Memory B cell (primary cell): ENCODE data around the gene LBHD2.

Experiments
- ATAC-seq: fragments of 150-1000 bp; cut with Tn5 transposase; 2 replicates; pipeline ENCODE4 v1.10.0; 2021; ENCODE audit warnings: low read depth, mild to moderate bottlenecking, moderate library complexity
- DNase-seq, 2 donors: peaks; one replicate each; pipeline ENCODE4 v3.0.0; 2022; ENCODE audit warnings: low spot score in 2 of 2
- H3K27ac Mint-ChIP-seq: one replicate; pipeline ENCODE4 v1.8.0; 2022; ENCODE audit warnings: mild to moderate bottlenecking, moderate library complexity, mixed read lengths
- H3K27me3 Mint-ChIP-seq: one replicate; pipeline ENCODE4 v1.8.0; 2022; ENCODE audit warnings: mixed read lengths
- H3K36me3 Mint-ChIP-seq: one replicate; pipeline ENCODE4 v1.8.0; 2022; ENCODE audit warnings: mild to moderate bottlenecking, mixed read lengths
- H3K4me1 Mint-ChIP-seq: one replicate; pipeline ENCODE4 v1.8.0; 2022; ENCODE audit warnings: mixed read lengths
- H3K4me3 Mint-ChIP-seq: one replicate; pipeline ENCODE4 v1.8.0; 2022; ENCODE audit warnings: mild to moderate bottlenecking, moderate library complexity, mixed read lengths
- H3K9me3 Mint-ChIP-seq: one replicate; pipeline ENCODE4 v1.8.0; 2022; ENCODE audit warnings: mixed read lengths

Gene LBHD2

DNA sequence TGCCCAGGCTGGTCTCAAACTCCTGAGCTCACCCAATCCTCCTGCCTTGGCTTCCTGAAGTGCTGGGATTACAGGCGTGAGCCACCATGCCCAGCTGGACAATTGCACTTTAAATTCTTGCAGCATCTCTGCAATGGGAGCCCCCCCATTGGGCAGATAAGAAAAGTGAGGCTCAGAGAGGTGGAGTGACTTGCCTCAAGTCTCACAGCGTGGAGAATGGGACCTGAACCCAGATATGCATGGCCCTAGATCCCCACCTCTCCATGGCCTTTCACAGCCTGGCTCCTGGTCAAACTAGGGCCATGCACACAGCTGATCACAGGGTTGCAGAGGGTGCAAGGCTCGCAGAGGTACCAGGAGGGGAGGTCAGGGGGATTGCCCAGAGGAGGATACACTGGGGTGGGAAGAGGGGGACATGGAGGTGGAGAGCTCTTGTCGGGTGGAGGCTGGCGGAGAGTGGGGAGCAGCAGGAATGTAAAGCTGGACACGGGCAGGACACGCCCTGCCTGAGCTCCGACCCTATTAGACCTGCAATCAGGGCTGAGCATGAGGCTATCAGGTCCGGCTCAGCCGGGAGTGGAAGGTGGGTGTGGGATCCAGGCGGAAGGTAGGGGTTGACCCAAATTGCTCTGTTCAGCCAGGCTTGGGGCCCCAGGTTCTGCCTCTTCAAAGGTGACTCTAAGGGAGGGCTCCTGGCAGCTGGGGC, 17.4 kb downstream of the LBHD2 start:
- Mint-ChIP-seq H3K27me3 (peaks cover 14% of the 10 kb centered on the region), H3K4me3 (peak overlapping the region; percentile 11), H3K27ac (no peak overlapping the region), H3K36me3 (no peaks in the 10 kb centered on the region), H3K9me3 (no peaks in the 10 kb centered on the region), H3K4me1 (peaks cover 27% of the 10 kb centered on the region)
- no peak for DNase-seq
- ATAC-seq, result no peak

DNA sequence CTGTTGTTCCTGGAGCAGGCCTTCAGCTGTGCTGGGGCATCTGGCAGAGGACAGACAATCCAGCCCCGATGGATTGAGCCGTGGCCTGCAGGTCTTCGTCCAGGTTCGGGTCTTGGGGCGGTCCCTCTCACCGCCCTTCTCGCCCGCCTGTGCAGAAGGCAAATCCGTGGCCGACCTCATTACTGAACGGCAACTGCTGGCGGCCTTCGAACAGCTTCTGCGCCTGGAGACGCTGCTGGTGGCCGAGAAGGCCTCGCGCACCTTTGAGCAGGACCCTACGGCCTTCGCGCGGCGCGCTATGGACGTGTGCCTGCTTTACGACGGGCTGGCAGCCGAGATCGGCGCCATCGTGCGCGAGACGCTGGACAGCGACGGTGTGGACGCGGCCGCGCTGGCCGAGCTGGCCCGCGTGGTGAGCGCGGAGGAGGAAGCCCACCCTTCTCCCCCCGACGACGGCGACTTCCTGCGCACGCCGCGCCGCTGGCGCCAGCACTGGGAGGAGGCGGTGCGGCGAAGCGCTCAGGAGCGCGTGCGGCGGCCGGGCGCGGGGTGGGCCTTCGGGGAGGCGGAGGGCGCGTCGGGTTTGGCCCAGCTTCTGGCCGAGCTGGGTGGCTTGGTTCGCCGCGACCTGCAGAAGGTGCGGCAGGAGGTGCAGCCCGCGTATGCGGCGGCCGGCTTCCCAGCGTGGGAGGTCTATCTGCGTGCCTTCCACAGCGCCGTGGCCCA, 18.1 kb downstream of the LBHD2 start:
- ATAC-seq (no peak), DNase-seq (no peak)
- H3K4me3 Mint-ChIP-seq, result no peak overlapping the region

DNA sequence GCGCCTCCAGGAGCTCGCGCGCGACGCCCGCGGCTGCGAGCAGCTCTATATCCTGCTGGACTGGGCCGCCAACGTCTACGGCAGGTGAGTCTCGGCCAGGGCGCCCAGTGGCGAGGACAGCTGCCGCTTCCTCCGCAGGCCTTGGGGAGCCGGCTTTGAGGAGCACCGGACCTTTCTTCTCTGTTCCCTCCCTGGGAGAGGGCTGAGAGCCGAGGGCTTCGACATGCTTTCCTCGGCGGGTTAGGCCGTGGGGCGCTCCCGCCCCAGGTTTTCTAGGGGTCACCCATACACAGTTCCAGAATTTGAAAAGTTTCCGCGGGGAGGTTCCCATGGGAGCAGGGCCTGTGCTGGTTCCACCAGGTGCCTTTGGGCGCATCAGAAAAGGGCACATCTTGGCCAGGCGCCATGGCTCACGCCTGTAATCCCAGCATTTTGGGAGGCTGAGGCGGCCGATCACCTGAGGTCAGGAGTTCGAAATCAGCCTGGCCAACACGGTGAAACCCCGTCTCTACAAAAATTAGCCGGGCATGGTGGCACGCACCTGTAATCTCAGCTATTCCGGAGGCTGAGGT, 18.8 kb downstream of the LBHD2 start:
- Mint-ChIP-seq H3K27me3 (peaks cover 8% of the 10 kb centered on the region), H3K4me3 (no peak overlapping the region), H3K9me3 (no peaks in the 10 kb centered on the region), H3K4me1 (peaks cover 24% of the 10 kb centered on the region), H3K36me3 (no peaks in the 10 kb centered on the region), H3K27ac (no peak overlapping the region)
- no peak for ATAC-seq
- DNase-seq, result no peak

More for the DNA sequence above, 18.1 kb downstream of the LBHD2 start:
- no peaks in the 10 kb centered on the region for H3K36me3 Mint-ChIP-seq
- H3K27me3 Mint-ChIP-seq, result peaks cover 10% of the 10 kb centered on the region
- no peaks in the 10 kb centered on the region for H3K9me3 Mint-ChIP-seq
- H3K27ac Mint-ChIP-seq, result no peak overlapping the region
- H3K4me1 Mint-ChIP-seq, result peaks cover 24% of the 10 kb centered on the region

DNA sequence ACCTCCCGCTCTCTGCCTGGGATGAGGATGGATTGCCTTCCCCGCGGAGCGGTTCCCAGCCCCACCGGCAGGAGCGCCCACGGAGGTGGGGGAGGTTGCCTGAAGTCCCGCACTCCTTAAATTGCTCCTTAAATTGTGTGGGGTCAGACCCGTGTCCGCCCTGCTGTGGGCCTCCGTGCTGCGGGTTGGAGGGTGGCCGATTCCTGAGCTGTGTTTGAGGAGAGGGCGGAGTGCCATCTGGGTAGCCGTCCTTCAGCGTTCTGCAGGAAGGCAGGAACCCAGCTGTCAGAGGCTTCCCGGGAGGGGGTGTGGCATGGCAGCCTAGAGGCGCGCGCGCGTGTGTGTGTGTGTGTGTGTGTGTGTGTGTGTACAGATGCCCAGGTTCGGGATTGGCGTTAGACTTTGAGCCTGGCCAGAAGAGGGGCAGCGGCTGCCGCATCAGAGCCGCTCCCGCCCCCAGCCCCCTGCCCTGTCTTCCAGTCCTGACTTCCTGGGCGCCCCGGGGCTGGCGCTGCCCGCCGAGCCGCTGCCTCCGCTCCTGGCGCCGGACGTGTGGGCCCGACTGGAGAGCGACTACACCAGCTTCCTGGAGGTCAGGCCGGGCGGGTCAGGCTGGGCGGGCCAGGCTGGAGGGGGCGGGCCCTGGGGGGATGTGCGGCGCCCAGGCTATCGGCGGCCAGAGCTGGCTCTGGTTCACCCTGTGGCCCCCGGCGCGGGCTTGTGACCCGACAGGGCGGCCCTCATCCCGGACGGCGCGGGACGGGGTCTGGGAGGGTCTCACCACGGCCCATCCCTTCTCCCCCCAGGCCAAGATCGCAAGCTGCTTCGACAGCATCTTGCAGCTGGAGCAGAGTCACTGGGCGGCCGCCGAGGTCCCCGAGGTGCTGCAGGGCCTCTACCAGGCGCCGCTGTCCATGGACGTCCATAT, 19.7 kb downstream of the LBHD2 start:
- DNase-seq, result no peak
- no peaks in the 10 kb centered on the region for H3K36me3 Mint-ChIP-seq
- H3K4me1 Mint-ChIP-seq, result peaks cover 24% of the 10 kb centered on the region
- peak overlapping the region; percentile 45 for H3K4me3 Mint-ChIP-seq
- H3K9me3 Mint-ChIP-seq, result no peaks in the 10 kb centered on the region
- no peak for ATAC-seq
- peaks cover 8% of the 10 kb centered on the region for H3K27me3 Mint-ChIP-seq
- H3K27ac Mint-ChIP-seq, result no peak overlapping the region

DNA sequence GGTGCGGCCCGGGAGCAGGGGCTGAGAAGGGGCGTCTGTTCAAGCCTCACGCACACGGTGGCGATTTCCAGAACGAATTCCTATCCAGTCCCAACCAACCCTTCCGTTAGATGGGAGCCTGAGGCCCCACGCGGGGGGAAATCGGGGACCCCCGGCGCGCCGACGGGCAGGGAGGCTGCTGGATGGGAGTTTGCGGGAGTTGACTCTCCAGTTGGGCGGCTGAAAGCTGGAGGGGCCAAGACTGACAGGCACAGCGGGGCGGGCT, 20.3 kb downstream of the LBHD2 start:
- no peaks in the 10 kb centered on the region for H3K36me3 Mint-ChIP-seq
- H3K4me3 Mint-ChIP-seq, result no peak overlapping the region
- peaks cover 24% of the 10 kb centered on the region for H3K4me1 Mint-ChIP-seq
- ATAC-seq, result no peak
- no peak for DNase-seq
- H3K9me3 Mint-ChIP-seq, result no peaks in the 10 kb centered on the region
- no peak overlapping the region for H3K27ac Mint-ChIP-seq
- peaks cover 8% of the 10 kb centered on the region for H3K27me3 Mint-ChIP-seq

DNA sequence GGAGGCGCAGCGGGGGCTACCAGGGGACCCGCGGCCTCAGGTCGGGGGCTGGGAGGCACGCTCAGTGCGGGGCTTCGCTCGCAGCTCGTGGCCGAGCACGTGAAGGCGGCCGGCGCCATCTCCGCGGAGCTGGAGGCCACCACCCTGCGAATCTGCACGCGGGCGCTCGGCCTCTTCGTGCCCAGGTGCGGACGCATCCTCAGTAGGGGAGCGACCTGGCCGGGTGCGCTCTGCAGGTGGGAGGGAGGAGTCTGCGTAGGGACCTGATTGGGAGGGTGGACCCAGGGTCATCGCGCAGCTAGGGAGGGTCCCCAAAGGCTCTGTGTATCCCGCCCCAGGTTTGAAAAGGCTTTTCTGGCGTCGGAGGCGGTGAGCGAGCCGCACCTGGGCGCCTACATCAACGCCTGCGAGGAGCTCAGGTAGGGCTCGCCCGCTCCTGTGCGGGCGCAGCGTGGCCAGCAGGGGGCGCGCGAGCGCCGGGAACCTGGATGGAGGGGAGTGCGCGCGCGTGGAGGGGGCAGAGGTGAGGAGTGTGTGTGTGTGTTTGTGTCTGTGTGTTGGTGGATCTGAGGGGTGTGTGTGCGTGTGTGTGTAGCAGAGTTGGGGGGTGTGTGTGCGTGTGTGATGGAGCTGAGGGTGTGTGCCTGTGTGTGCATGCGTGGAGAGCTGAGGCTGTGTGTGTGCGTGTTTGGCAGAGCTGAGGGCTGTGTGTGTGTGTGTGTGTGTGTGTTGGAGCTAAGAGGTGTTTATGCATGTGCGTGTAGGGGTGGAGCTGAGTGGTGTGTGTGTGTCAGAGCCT, 20.8 kb downstream of the LBHD2 start:
- ATAC-seq, result peak; percentile 80
- Mint-ChIP-seq H3K4me3 (peak overlapping the region; percentile 2), H3K27ac (no peak overlapping the region), H3K27me3 (peaks cover 11% of the 10 kb centered on the region), H3K4me1 (peaks cover 27% of the 10 kb centered on the region), H3K9me3 (no peaks in the 10 kb centered on the region), H3K36me3 (no peaks in the 10 kb centered on the region)
- peak; percentile 83 to 91 for DNase-seq

DNA sequence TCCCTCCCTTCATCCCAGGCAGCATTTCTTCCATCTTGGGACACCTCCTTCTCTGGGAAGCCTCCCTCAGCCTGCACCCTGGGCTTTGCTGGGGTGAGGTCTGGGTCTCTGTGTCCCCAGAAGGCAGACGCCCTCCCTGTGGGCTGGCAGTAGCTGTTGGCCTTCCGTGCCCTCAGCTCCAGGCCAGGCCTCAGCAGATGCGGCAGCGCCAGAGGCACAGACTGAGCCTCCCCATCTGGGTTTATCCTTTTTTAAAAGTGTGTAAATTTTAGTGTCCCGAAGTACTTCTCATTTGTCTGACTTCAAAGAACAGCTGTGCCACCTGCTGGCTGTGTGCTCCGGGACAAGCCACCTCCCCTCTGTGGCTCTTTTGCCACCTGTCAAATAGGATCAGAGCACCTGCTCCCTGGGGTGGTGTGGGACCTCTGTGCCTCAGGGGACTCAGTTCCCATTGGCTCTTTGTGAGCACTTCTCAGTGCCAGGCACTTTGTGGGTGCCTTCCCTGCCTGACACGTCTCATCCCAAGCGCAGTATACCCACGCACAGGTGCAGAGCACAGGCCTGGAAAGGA, 21.7 kb downstream of the LBHD2 start:
- no peaks in the 10 kb centered on the region for H3K9me3 Mint-ChIP-seq
- H3K27ac Mint-ChIP-seq, result no peak overlapping the region
- DNase-seq, result no peak
- peak; percentile 56 for ATAC-seq
- peaks cover 22% of the 10 kb centered on the region for H3K4me1 Mint-ChIP-seq
- H3K36me3 Mint-ChIP-seq, result no peaks in the 10 kb centered on the region
- peaks cover 11% of the 10 kb centered on the region for H3K27me3 Mint-ChIP-seq
- no peak overlapping the region for H3K4me3 Mint-ChIP-seq

DNA sequence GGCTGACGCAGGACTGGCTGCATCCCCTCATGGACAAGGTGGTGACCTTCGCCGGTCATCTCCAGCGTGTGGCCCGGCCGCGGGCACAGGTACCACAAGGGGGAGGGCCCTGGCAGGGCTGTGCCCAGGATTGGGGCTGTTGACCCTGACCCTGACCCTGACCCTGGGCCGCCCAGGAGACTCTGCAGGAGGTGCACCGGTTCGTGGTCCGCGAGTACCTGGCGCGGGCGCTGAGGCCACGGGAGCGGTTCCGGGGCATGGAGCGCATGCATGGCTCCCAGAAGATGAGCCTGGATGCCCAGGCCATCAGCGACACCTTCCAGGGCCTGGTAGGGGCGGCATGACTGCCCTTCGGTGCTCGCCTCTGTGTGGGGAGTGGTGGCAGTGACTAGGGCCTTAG, 23.4 kb downstream of the LBHD2 start:
- no peak overlapping the region for H3K27ac Mint-ChIP-seq
- DNase-seq, result no peak
- no peak for ATAC-seq
- H3K4me3 Mint-ChIP-seq, result no peak overlapping the region
- peaks cover 13% of the 10 kb centered on the region for H3K27me3 Mint-ChIP-seq
- H3K36me3 Mint-ChIP-seq, result no peaks in the 10 kb centered on the region
- H3K9me3 Mint-ChIP-seq, result no peaks in the 10 kb centered on the region
- peaks cover 29% of the 10 kb centered on the region for H3K4me1 Mint-ChIP-seq

DNA sequence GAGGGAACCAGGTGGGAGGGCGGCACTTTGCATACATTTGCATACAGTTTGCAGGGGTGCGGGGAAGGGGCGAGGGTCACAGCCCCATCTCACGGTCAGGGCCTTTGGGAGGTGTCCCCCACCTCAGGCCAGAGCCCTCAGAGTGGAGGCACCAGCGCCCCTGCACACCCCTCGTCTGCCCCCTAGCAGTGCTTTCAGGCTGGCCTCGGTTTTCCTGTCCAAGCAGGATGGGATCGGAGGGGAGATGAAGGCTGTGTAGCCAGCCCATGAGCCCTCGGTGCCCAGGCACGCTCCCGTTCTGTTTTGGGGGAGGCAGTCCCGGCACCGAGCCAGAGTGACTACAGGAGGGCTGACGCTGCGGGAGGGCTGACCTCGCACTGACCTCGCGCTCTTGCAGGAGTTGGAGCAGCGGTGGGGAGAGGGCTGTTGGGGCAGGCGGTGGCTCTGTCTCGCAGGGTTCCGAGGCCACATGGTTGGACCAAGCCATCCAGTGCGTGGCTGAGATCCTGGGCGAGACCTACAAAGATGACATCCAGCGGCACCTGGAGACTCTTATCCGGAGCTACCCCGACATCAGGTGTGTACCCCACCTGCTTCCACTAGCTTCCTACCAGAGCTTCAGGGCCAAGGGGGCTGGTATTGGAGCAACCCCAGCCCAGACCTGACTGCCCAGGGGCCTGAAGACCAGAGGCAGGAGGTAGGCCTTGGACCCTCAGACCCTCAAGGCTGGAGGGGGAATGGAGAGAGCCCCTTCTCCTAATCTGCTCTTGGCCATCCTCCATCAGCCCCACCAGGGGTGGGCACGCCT, 24.1 kb downstream of the LBHD2 start:
- Mint-ChIP-seq H3K27ac (no peak overlapping the region), H3K4me1 (peaks cover 29% of the 10 kb centered on the region), H3K9me3 (no peaks in the 10 kb centered on the region), H3K4me3 (no peak overlapping the region), H3K27me3 (peaks cover 13% of the 10 kb centered on the region), H3K36me3 (no peaks in the 10 kb centered on the region)
- ATAC-seq (no peak), DNase-seq (no peak)

DNA sequence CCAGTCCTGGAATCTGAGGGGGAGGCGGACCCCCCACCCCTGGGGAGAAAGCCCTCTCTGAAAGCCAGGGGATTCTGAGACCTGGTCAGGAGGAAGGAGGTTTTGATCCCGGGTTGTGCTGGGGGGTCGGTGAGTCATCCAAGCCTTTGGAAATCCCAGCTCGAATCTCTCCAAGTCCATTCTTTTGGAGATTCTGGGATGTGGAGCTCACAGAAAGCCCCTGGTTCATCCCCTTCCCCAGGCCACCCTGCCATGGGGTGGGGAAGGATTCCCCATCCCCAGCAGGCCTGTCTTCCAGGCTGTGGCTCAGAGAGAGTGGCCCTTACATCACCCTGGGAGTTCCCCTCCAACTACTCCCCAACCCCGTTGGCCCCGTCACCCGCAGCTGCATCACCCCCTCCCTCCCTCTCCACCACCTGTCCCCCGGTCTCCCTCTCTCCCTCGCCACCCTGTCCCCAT, 24.8 kb downstream of the LBHD2 start:
- ATAC-seq (peak; percentile 43), DNase-seq (no peak)
- Mint-ChIP-seq H3K36me3 (no peaks in the 10 kb centered on the region), H3K9me3 (no peaks in the 10 kb centered on the region), H3K27ac (no peak overlapping the region), H3K4me1 (peaks cover 26% of the 10 kb centered on the region), H3K27me3 (peaks cover 9% of the 10 kb centered on the region), H3K4me3 (no peak overlapping the region)

DNA sequence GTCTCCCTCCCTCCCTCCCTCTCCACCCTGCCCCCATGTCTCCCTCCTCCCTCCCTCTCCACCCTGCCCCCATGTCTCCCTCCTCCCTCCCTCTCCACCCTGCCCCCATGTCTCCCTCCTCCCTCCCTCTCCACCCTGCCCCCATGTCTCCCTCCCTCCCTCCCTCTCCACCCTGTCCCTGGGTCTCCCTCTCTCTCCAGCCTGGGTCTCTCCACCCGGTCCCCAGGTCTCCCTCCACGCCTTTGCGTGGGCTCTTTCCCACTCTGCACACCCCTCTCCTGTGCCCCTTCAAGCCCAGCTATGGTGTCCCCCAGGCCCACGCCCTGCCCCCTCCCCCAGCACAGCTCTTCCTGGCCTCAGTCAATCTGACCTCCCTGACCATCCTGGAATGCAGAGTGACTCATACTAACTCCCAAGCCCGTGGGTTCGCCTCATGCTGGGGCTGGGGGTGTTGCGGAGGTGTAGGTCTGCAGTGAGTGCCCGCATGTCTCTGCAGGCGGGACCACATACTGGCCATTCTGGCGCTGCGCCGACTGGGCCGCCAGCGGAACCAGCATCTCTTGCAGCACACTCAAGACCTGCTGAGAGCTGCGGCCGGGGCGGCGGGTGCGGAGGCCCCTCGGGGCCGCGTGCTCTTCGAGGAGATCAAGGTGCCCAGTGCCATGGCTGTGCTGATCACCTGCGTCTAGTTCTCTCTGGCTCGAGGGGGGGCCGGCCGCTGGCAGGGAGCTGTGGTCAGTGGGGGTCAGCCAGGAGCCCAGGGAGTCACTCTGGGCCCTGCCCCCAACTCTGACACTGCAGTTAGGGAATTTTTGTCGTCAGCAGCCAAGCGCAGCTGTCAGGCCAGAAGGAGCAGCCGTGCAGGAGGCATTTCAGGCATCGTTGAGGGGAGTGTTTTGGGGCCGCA, 25.8 kb downstream of the LBHD2 start:
- peaks cover 26% of the 10 kb centered on the region for H3K4me1 Mint-ChIP-seq
- ATAC-seq, result no peak
- DNase-seq, result no peak
- H3K9me3 Mint-ChIP-seq, result no peaks in the 10 kb centered on the region
- no peak overlapping the region for H3K4me3 Mint-ChIP-seq
- H3K27me3 Mint-ChIP-seq, result peaks cover 9% of the 10 kb centered on the region
- H3K27ac Mint-ChIP-seq, result no peak overlapping the region
- no peaks in the 10 kb centered on the region for H3K36me3 Mint-ChIP-seq
